NCI-H1694 (cell line): ENCODE data around the gene ST3GAL3.
A peak's percentile ranks its signal among the peaks of the same experiment; 100 is the strongest.
"Not testable (repeated sequence)": the region's sequence is repeated elsewhere in the genome, so short reads cannot be mapped to it uniquely, and the experiment has no call there.

Source experiments
- DNase-seq: peaks from one replicate; lab custom pipeline; 2025; lab: John Stamatoyannopoulos, UW

The ST3GAL3 gene

DNA sequence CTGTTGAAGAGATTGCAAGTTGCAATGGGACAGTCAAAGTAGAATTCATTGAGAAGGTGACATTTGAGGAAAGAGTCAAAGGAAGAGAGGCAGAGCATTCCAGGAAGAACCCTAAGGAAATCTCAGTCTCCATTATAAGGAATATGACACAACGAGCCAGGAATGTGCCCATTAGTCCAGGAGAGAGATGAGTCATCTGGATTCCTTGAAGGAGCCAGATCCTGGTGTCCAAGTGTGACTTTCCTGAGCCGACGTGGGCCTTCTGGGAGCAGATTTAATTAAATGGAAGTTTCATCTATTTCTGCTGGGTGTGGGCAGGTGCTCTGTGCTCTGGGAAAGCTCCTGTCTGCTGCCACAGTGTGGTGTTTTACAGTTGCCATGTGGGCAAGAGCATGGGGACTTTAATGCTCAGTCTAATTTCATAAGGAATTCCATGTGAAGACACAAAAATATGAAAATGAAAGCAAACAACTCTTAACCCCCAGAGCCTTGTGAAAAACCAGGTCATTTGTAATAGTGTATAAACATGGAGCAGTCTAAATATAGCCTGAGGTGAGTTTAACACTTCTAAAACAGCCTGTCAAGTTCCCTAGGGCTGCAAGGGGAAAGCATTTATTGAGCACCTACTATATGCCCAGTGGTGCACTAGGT lies 114.8 kb downstream of the ST3GAL3 start:
- no peak for DNase-seq

DNA sequence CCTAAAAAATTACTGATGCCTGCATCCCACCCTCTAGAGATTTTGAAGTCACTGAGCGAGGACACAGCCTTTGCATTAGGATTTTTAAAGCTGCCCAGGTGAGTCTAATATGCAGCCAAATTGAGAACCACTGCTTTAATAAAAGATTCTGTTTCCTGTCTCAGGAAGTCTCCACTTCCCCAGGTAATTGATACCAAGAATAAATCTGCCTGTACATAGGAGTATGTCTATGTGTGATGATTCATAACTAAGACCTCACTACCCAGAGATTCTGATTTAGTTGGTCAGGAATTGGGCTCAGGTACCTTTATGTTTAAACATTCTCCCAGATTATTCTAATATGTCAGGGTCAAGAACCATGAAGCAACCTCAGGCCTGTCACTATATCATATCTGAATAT lies 117.5 kb downstream of the ST3GAL3 start:
- DNase-seq: no peak

DNA sequence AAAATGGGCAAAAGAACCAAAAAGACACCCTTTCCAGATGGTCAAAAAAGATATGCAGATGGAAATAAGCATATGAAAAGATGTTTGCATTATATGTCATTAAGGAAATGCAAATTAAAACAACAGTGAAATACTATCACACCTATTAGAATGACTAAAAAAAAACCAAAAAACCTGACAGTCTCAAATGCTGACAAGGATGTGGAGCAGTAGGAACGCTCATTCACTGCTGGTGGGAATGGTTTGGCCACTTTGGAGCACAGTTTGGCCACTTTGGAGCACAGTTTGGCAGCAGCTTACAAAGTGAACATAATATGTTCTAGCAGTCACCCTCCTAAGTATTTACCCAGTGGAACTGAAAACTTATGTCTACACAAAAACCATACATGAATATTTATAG lies 121.2 kb downstream of the ST3GAL3 start:
- DNase-seq: no peak

DNA sequence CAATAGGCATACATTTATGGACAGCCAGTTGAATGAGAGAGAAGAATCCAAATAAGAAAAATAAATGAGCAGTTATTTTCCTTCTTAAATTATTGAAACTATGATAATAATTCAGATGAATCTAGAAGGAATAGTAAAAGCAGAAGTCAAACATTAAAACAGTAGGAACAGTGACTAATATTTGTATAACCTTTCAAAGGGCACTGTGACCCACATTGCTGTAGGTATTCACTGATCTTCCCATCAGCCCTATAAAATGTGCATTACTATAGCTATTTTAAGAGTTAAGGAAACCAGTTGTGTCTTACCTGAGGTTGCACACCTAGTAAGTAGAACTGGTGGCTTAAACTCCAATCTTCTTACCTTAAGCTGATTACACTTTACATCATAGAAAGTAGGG lies 123.5 kb downstream of the ST3GAL3 start:
- DNase-seq: no peak

DNA sequence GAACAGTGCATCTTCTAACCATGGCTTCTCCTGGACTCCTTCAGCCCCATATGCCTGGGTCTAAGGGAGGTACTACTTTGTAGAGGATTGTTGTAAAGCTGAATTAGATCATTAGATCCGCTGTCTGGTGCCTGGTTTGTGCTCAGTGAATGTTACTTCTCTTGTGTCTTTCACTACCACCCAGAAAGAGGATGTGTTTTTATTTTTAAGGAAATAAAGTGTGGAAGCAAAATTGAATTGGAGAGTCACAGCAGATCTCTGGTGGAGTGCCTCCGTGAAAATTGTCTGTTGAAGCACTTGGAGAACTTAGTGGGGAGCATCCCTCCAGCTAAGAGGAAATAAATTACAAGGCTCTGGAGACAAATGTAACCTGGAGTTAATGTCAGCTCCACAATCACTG lies 124.5 kb downstream of the ST3GAL3 start:
- no peak for DNase-seq

DNA sequence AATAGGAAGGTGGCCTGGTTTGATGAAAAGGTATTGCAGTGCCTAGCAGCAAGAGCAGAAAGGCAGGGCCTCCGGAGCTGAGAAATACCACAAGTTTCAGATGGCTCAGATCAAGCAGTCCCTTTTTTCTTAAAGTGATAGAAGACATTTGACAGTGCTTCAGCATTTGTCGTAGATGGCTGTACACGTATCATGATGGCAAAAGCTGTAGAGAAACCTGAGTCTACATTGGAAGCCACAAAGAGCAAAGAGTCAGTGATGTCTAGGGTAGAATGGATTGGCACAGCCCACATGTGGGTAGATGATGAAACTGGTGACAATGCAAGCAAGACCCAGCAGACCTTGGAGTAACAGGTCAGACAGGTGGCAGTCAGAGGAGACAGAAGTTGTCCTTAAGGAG lies 124.9 kb downstream of the ST3GAL3 start:
- DNase-seq: no peak

DNA sequence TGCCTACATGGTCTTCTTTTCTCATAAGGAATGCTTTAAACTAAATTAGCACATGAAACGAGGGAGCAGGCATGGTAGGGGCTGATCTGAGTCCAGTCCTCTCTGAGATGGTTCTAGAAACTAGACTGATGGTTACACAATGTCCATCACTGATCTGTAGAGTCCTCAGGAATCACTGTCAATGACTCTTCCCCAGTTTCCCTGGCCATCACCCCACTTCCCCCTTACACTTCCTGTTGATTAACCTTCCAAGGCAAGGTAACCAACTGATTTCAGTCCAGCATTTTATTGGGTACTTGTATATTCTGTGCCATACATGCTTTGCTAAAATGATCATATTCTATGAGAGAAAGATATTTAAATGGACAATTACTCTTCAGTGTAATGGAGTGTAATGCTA lies 125.7 kb downstream of the ST3GAL3 start:
- no peak for DNase-seq

DNA sequence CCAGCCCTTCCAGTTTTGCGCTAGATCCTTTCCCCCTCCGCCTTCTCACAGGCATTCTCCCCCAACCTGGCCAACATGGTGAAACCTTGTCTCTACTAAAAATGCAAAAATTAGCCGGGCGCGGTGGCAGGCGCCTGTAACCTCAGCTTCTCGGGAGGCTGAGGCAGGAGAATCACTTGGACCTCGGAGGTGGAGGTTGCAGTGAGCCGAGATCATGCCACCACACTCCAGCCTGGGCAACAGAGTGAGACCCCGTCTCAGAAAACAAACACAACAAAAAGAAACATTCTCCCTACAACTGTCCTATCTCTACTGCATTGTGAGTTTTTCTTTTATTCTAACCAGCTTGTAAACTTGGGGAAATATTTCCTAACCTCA lies 126.6 kb downstream of the ST3GAL3 start:
- not testable (repeated sequence) for DNase-seq

DNA sequence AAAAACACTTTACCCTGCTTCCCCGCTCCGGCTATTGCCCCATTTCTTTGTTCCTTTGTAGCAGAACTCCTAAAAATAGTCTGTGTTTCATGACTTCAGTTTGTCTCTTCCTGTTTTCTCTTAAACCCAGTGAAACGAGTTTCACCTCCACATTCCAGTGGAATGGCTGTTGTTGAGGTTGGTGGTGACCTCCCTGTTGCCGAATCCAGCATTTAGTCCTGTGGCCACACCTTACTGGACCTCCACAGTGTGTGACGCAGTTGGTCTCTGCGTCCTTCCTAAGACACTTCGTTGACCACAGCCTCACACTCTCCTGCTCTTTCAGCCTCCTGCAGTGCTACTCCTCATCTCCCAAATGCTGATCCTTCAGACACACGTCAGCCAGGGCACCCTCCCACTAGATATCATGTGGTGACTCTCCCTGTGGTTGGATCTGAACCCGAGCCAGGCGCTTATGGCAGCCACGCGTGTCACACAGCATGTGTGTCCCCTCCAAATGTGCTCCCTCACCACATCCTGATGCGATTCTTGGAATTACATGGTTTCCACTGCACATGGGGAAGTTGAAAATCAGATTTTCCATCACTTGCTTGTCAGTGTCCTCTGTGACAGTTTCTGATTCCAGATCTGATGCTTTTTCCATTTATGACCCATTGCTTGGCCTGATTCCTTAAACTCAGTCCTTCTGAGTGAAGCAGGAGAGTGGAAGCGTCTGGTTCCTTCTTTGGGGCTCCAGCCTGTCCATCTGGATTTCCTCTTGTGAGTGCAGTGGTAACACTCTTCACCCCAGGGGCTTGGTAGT lies 127.1 kb downstream of the ST3GAL3 start:
- no peak for DNase-seq

DNA sequence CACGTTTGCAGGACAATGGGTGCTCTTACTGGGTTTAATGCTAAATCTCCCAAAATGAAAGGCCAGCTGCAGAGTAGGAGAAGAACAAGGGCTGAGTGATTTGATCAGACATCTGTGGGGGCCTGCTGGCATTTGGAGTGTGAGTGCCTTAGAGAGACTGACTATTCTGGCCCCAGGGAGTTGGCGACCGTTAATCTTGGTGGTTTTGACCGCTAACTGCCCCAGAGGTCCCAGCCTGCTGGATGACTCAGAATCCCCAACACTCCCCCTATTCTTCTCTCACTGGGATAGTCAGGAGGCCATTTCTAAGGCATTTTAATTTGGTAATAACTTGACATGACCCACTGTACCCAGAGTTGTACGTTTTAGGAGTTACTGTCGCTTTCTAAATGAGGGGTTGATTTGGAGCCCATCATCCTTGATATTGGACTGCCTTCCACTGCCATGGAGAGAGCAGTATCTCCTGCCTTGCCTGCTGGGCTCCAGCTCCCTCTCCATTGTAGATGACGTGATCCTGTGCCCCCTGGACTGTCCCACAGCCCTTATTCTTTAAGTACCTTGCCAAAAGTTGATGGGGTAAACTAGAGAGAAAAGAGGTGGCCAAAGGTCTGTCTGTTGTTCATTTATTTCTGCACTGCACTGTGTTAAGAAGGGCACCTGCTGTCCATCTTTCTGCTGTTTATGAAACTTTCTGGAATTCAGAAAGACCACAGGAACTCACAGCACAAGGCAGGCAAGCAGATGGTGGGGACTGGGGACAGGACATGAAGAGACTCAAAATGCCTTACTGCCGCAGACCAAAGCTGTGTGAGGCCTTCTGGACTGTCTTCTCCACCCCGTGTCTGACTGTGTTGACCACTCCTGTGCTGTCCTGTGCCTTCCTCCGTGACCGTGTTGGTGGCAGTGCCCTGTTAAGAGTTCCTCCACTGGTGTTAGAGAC lies 128.0 kb downstream of the ST3GAL3 start:
- DNase-seq: no peak

DNA sequence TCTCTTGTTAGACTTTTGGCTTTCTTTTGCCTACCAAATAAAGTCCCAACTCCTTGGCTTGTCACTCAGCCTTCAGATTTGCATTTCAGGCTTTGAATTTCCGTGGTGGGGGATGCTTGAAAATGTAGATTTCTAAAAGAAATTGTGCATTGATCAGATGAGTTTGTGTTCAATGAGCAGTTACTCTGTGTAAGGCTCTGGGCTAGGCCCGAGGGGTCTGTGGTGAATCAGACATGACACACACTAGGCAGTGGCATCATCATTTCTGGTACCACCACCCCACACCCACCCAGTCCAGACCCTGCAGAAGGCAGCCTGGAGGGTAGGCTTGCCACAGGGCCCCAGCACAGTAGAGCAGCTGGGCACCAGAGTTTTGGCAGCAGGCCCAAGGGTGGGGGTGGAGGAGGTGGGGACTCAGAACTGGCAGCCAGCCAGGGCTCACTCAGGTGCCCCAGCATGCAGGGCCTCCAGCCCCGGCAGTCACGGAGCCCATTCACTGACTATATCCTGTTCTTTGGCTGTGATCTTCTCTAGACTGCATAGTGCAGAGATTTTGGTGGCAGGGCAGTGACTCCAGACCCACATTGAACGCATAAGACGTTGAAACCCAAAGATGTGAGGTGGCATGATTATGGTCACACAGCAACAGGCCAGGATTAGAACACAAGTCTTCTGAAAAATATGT lies 129.1 kb downstream of the ST3GAL3 start:
- peak; percentile 93 for DNase-seq

DNA sequence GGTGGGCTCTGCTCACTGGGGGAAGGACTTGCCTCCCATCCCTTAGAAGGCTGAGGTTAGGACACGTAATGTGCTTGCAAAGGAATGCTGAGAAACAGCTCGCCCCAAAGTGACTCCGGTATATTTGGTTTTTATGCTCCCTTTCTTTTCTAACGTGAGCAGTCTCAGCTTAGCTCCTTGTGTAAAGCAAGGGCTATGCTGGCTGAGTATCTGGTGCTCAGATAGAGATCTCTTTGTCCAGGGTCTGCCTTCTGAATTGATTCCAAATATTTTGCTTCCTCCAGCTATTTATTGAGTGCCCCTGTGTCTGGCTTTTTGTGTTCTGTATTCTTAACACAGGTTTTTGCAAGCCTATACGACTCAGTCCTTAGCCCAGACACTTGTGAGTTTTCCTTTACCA lies 131.7 kb downstream of the ST3GAL3 start:
- no peak for DNase-seq

DNA sequence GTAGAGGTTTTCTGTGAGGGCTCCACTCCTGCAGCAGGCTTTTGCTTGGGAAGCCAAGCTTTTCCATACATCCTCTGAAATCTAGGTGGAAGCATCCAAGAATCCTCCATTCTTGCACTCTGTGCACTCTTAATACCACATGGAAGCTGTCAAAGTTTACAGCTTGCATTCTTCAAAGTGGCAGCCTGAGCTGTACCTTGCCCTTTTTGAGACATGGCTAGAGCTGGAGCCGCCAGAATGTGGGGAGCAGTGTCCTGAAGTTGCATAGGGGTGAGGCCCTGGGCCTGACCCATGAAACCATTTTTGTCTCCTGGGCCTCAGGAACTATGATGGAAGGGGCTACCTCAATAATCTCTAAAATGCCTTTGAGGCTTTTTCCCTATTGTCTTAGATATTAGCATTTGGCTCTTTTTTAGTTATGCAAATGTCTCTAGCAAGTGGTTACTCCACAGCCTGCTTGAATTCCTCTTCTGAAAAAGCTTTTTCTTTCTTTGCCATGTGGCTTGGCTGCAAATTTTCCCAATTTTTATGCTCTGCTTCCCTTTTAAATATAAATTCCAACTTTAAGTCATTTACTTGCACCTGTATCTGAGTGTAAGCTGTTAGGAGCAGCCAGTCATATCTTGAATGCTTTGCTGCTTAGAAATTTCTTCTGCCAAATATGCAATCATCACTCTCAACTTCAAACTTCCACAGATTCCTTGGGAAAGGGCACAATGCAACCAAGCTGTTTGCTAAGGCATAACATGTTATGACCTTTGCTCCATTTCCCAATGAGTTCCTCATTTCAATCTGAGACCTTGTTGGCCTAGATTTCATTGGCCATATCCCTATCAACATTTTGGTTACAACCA lies 134.2 kb downstream of the ST3GAL3 start:
- no peak for DNase-seq

DNA sequence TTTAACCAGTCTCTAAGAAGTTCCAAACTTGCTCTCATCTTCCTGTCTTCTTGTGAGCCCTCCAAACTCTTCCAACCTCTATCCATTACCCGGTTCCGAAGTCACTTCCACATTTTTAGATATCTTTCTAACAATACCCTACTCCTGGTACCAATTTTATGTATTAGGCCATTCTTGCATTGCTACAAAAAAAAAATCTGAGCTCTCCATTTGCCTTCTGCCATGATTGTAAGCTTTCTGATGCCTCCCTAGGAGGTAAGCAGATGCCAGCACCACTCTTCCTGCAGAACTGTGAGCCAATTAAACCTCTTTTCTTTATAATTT lies 134.8 kb downstream of the ST3GAL3 start:
- no peak for DNase-seq

DNA sequence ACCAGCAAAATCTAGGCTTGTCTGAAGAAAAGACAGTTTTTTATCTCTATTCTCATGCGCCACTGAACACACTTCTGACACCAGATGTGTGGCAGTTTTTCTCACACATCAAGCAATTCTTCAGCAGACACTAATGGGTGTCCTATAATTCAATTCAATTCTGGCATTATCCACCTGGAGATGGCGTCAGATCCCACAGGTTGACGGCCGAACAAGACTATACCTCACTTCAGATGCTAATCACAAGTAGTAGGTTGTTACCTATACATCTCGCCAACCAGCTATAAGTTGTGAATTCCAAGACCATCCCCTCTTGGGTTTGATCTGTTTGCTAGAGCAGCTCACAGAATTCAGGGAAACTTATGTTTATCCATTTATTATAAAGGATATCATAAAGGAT lies 136.3 kb downstream of the ST3GAL3 start:
- no peak for DNase-seq

DNA sequence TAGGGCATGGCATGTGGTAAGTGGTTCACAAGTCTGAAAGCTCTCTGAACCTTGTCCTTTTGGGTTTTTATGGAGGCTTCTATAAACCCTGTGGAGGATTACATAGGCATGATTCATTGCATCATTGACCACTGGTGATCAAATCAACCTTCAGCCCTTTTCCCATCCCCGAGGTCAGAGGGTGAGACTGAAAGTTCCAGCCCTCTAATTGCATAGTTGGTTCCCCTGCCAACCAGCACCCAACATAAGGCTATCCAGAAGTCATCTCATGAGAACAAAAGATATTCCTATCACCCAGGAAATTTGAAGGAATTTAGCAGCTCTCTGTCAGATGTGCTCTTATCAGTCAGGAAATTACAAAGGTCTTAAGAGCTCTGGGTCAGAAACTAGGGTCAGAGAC lies 136.8 kb downstream of the ST3GAL3 start:
- no peak for DNase-seq

DNA sequence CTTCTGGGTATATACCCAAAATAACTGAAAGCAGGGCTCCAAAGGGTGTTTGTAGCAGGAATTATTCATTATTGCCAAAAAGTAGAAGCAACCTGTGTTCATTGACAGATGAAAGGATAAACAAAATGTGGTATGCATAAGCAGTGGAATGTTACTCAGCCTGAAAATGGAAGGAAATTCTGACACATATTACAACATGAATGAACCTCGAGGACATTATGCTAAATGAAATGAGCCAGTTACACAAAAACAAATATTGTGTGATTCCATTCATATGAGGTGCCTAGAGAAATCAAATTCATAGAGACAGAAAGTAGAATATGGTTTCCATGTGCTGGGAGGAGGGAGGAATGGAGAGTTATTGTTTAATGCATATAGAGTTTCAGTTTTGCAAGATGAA lies 140.0 kb downstream of the ST3GAL3 start:
- DNase-seq: no peak

DNA sequence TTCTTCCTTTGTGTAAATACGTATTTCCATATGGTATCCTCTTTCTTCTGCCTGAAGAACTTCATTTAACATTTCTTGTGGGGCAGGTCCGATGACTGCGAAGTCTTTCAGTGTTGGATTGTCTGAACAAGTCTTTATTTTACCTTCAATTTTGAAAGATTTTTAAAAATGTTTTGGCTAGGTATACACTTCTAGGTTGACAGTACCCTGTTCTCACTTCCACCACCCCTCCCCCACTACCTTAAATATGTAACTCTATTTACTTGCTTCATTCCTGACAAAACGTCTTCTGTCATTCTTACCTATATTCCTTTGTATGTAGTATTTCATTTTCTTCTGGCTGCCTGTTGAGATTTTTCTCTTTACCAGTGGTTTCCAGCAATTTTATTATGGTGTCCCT lies 140.5 kb downstream of the ST3GAL3 start:
- DNase-seq: no peak

DNA sequence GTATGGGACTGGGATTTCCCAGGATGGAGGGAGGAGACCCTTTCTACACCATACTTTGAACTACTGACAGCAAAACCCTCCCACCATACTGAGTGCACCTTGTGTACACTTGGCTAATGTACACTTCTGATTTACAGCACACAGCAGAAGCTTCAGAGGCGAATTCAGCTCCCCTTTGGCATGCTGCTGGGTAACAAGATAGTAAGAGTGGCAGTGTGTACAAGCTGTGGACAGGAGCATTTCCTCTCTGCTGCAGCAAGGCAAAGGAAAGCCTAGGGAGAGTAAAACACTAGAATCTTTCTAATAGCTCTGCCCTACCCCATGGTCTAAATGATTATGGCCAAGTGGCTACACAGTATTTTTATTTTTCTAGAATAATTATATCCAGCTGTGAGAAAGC lies 142.3 kb downstream of the ST3GAL3 start:
- no peak for DNase-seq

DNA sequence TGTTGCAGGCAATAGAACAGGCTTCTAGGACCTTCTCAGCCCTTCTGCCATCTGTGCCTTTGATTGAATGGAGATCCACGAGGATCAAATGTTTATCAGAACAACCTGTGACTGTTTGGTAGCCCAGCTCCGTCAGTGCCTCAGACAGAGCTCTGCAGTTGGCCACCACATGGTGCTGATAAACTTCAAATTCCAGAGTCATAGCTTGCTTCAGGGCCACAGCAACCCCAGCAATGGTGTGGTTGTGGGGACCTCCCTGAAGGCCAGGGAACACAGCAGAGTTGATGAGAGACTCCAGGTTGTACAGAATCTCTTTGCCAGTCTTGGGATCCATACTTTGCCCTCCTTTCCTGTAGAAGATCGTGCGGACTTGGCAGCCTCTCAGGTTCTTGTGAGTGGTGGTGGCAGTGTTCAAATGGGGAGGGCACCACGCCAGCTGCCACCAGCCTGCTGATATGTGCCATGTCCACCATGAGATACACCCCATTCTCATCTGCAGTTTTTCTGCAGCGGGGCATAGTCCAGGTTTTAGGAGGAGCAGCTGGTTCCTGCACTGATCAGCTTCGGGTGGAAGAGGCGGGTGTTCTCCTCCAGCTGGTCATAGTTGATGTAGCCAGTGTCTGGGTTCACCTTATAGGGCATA lies 143.4 kb downstream of the ST3GAL3 start:
- DNase-seq: no peak
